GM12878 (cell line): ENCODE measurements around the gene NTRK3. TPM values are rescaled to one million over a fixed set of nuclear protein-coding genes. Genes with fewer than 3 reads are reported as not detected.

Source experiments
- ATAC-seq: fragments of 200-7000 bp; cut with Tn5 transposase; 3 replicates; pipeline ENCODE4 v1.9.1; 2020; ENCODE audit warnings: mild to moderate bottlenecking, moderate library complexity
- BruUV-seq: library from RNA; stranded (reverse); fragments of 400-500 nt; replicated peaks from 2 replicates; lab custom pipeline; 2021; lab: Mats Ljungman, UMichigan
- CTCF ChIA-PET: fragments of 300-600 bp; sonication (Branson Sonifier 250); formaldehyde crosslinking; extraction: SDS; loops from one replicate; lab custom pipeline; 2021; ENCODE audit warnings: inconsistent platforms; lab: Yijun Ruan, JAX
- POLR2A ChIA-PET: fragments of 350-600 bp; formaldehyde crosslinking; extraction: SDS; loops from one replicate; lab custom pipeline; 2021; ENCODE audit warnings: inconsistent platforms; lab: Charles Lee
- RAD21 ChIA-PET: fragments of 300-600 bp; sonication (Branson Sonifier 250); formaldehyde crosslinking; loops from one replicate; lab custom pipeline; 2023; ENCODE audit warnings: antibody characterized with exemption; ENCODE audit not compliant: unreplicated experiment; lab: Charles Lee
- SMC1A ChIA-PET: fragments of 300-600 bp; sonication (Branson Sonifier 250); formaldehyde crosslinking; loops from one replicate; lab custom pipeline; 2023; ENCODE audit not compliant: unreplicated experiment, uncharacterized antibody; lab: Charles Lee
- DNase-seq: peaks from one replicate; pipeline ENCODE4 v3.0.0-alpha.2; 2011; ENCODE audit warnings: low read depth, low spot score
- FAIRE-seq: peaks from 3 replicates; lab custom pipeline; 2011; peaks lifted over from hg19 to GRCh38; lab: Jason Lieb, UNC
- H2AFZ ChIP-seq: 2 replicates; pipeline ENCODE4 v1.6.0; 2011; ENCODE audit warnings: low read depth, low read length, control low read depth; ENCODE audit not compliant: control insufficient read depth
- H3K27ac ChIP-seq: 2 replicates; pipeline ENCODE4 v1.5.1; 2011; ENCODE audit warnings: control low read depth; ENCODE audit not compliant: control insufficient read depth, insufficient read depth
- H3K27me3 ChIP-seq, 2 experiments: replicated peaks in 1 of 2; 2 replicates each; pipeline versions ENCODE4 v1.6.0 to v1.6.1; 2011; ENCODE audit warnings: low read length in 1 of 2; ENCODE audit not compliant: control insufficient read depth in 2 of 2, insufficient read depth in 2 of 2
- H3K36me3 ChIP-seq, 2 experiments: 2 replicates each; pipeline ENCODE4 v1.5.1; 2011; ENCODE audit warnings: low read length in 1 of 2; ENCODE audit not compliant: control insufficient read depth in 2 of 2, insufficient read depth in 2 of 2
- H3K4me1 ChIP-seq: 2 replicates; pipeline ENCODE4 v1.6.1; 2011; ENCODE audit warnings: mild to moderate bottlenecking, low read length, moderate library complexity, mixed read lengths; ENCODE audit not compliant: control insufficient read depth, insufficient read depth
- H3K4me2 ChIP-seq: 2 replicates; pipeline ENCODE4 v1.6.0; 2011; ENCODE audit warnings: control low read depth; ENCODE audit not compliant: control insufficient read depth, insufficient read depth
- H3K4me3 ChIP-seq: fragments of 200-600 bp; sonication (generic); 2 replicates; pipeline ENCODE4 v1.5.1; 2016
- H3K79me2 ChIP-seq: 2 replicates; pipeline ENCODE4 v1.6.0; 2011; ENCODE audit warnings: low read length; ENCODE audit not compliant: control insufficient read depth, insufficient read depth
- H3K9ac ChIP-seq: 2 replicates; pipeline ENCODE4 v1.8.0; 2011; ENCODE audit warnings: low read length, control low read depth, mixed read lengths; ENCODE audit not compliant: control insufficient read depth, insufficient read depth
- H3K9me3 ChIP-seq: replicated peaks from 3 replicates; pipeline ENCODE4 v1.5.1; 2011; ENCODE audit warnings: mild to moderate bottlenecking, low read length; ENCODE audit not compliant: control insufficient read depth, insufficient read depth
- H4K20me1 ChIP-seq: 2 replicates; pipeline ENCODE4 v1.6.0; 2011; ENCODE audit not compliant: control insufficient read depth, insufficient read depth
- RAD21 ChIP-seq: IDR thresholded peaks from 2 replicates; pipeline ENCODE4 v1.6.1; 2011; ENCODE audit warnings: mild to moderate bottlenecking, low read depth, low read length, moderate library complexity; ENCODE audit not compliant: insufficient read depth
- SP1 ChIP-seq: IDR thresholded peaks from one replicate; pipeline ENCODE4 v1.6.1; 2011; ENCODE audit warnings: low read depth, low read length
- SRF ChIP-seq, 2 experiments: IDR thresholded peaks; 2 replicates each; pipeline ENCODE4 v1.6.1; 2011; ENCODE audit warnings: low read depth in 2 of 2, low read length in 2 of 2, mild to moderate bottlenecking in 1 of 2, moderate library complexity in 1 of 2
- TAF1 ChIP-seq: IDR thresholded peaks from 2 replicates; pipeline ENCODE4 v1.6.1; 2011; ENCODE audit warnings: mild to moderate bottlenecking, low read depth, low read length, borderline replicate concordance
- WGBS: methylation state at CpG from one replicate; pipeline ENCODE4 v1.1.6; 2016; ENCODE audit warnings: low lambda C conversion rate; ENCODE audit not compliant: insufficient replicate concordance, insufficient coverage; ENCODE audit errors: missing lambda C conversion rate; 5-methylcytosine and 5-hydroxymethylcytosine counted together
- in situ Hi-C: fragments of 300-500 bp; cut with MboI; formaldehyde crosslinking; loops from 9 replicates; pipeline ENCODE4 v1.14.3; 2018; ENCODE audit warnings: mixed read lengths
- intact Hi-C: fragments of 100-400 bp; cut with micrococcal nuclease; formaldehyde crosslinking; loops from one replicate; pipeline ENCODE4 v1.14.2; 2022; ENCODE audit not compliant: unreplicated experiment
- polyA plus RNA-seq, 11 experiments: library from polyadenylated mRNA; depleted of rRNA in 4 of 11; unstranded in 6 of 11; stranded (reverse) in 5 of 11; fragments of >200 nt; fragmentation: Nextera tagmentation in 4 of 11; fragmentation: Illumina TruSeq in 1 of 11; extraction: Ambion mirVana in 4 of 11; extraction: Trizol in 1 of 11; gene quantifications; 1 replicate in 1 of 11; 2 replicates in 10 of 11; pipeline versions ENCODE4 v1.2.1 to v1.2.3, GENCODE V29; 2011 to 2016; ENCODE audit warnings: inconsistent platforms in 2 of 11, missing spikeins in 2 of 11, low read depth in 1 of 11
- total RNA-seq, 4 experiments: library from RNA; depleted of rRNA in 3 of 4; stranded (reverse); fragments of >200 nt in 3 of 4; fragmentation: Illumina TruSeq in 1 of 4; extraction: Trizol in 1 of 4; gene quantifications; 2 replicates each; pipeline versions ENCODE4 v1.2.1 to v1.2.3, GENCODE V29; 2013 to 2021
- TF ChIP-seq, protein P1 (sequence below): fragments of 150-350 bp; IDR thresholded peaks from 2 replicates; pipeline ENCODE4 v1.6.1; 2016; ENCODE audit warnings: low read depth, low read length

The NTRK3 gene
- total and polyA plus RNA-seq, 10 of the 15 experiments (the other 5 are each of a cell fraction or from before 2014, with no cell fraction given): not detected

DNA sequence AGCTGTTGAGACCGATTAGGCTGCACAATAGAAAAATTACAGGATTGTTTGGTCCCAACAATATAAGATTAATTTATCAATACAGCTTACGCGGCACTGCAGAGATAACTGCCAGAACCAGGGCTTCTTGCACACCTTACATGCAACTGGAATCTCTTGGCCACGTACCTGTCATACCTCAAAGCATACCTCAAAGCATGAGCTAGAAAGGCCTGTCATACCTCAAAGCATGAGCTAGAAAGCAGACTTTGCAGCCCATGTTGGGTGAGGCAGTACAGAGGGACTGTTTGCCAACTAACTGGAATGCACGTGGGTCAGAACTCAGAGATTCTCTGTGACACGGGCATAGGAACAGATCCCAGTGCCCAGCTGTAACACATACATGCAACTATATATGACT, 34.7 kb downstream of the NTRK3 start:
- no TSS peak for BruUV-seq
- WGBS: 36% methylated on average over 6 of the region's 6 CpGs

More for the DNA sequence above, 34.7 kb downstream of the NTRK3 start:
- no peak for DNase-seq
- Histone ChIP-seq H2AFZ (no peak overlapping the region), H3K27me3 (no peaks in the 10 kb centered on the region; a peak in 1 of 4 replicates), H3K9ac (no peak overlapping the region), H3K4me1 (no peaks in the 10 kb centered on the region)
- POLR2A ChIA-PET: no interaction called here
- FAIRE-seq: no peak
- no peak for ATAC-seq
- CTCF ChIA-PET: interaction anchor here (1.3 kb wide), 1 partner anchor 21 kb away, joined by 6 read pairs; no protein-coding TSS in a partner anchor
- in situ Hi-C loops (no loop called here), intact Hi-C loops (no loop called here)
- TF ChIP-seq SRF (IDR thresholded peaks at IDR 0.05; ENCODE audit: low read depth in 2 of 2, low read length in 2 of 2) (no peak), TAF1 (no peak), RAD21 (no peak), SP1 (no peak)
- TF ChIP-seq, protein P1, sequence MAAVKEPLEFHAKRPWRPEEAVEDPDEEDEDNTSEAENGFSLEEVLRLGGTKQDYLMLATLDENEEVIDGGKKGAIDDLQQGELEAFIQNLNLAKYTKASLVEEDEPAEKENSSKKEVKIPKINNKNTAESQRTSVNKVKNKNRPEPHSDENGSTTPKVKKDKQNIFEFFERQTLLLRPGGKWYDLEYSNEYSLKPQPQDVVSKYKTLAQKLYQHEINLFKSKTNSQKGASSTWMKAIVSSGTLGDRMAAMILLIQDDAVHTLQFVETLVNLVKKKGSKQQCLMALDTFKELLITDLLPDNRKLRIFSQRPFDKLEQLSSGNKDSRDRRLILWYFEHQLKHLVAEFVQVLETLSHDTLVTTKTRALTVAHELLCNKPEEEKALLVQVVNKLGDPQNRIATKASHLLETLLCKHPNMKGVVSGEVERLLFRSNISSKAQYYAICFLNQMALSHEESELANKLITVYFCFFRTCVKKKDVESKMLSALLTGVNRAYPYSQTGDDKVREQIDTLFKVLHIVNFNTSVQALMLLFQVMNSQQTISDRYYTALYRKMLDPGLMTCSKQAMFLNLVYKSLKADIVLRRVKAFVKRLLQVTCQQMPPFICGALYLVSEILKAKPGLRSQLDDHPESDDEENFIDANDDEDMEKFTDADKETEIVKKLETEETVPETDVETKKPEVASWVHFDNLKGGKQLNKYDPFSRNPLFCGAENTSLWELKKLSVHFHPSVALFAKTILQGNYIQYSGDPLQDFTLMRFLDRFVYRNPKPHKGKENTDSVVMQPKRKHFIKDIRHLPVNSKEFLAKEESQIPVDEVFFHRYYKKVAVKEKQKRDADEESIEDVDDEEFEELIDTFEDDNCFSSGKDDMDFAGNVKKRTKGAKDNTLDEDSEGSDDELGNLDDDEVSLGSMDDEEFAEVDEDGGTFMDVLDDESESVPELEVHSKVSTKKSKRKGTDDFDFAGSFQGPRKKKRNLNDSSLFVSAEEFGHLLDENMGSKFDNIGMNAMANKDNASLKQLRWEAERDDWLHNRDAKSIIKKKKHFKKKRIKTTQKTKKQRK: no peak
- TF ChIP-seq, all 136 proteins: peak for 0
- Histone ChIP-seq H3K9me3 (no peaks in the 10 kb centered on the region; the same call in 2 of the 3 replicates), H4K20me1 (no peaks in the 10 kb centered on the region), H3K4me2 (no peak overlapping the region), H3K4me3 (no peak overlapping the region), H3K36me3 (no peaks in the 10 kb centered on the region), H3K27ac (no peak overlapping the region), H3K79me2 (no peaks in the 10 kb centered on the region)
- ChIA-PET RAD21 (interaction anchor here (1.1 kb wide), 1 partner anchor 42 kb away, joined by 3 read pairs; no protein-coding TSS in a partner anchor), SMC1A (interaction anchor here (1.4 kb wide), 1 partner anchor 23 kb away, joined by 5 read pairs; no protein-coding TSS in a partner anchor)
